Activated CD4-positive, alpha-beta T cell treated with anti-CD3 and anti-CD28 coated beads, Interleukin-2, amount 50 U/mL, for 24 hours (primary cell): ENCODE results near the gene ZNF391.
A peak's percentile ranks its signal among the peaks of the same experiment; 100 is the strongest.
"Not testable (repeated sequence)": the region's sequence is repeated elsewhere in the genome, so short reads cannot be mapped to it uniquely, and the experiment has no call there.

Experiments
- DNase-seq, 2 donors: peaks; one replicate each; pipeline ENCODE4 v3.0.0-alpha.2; 2020; ENCODE audit warnings: low read depth in 1 of 2, low spot score in 1 of 2

The ZNF391 gene

DNA sequence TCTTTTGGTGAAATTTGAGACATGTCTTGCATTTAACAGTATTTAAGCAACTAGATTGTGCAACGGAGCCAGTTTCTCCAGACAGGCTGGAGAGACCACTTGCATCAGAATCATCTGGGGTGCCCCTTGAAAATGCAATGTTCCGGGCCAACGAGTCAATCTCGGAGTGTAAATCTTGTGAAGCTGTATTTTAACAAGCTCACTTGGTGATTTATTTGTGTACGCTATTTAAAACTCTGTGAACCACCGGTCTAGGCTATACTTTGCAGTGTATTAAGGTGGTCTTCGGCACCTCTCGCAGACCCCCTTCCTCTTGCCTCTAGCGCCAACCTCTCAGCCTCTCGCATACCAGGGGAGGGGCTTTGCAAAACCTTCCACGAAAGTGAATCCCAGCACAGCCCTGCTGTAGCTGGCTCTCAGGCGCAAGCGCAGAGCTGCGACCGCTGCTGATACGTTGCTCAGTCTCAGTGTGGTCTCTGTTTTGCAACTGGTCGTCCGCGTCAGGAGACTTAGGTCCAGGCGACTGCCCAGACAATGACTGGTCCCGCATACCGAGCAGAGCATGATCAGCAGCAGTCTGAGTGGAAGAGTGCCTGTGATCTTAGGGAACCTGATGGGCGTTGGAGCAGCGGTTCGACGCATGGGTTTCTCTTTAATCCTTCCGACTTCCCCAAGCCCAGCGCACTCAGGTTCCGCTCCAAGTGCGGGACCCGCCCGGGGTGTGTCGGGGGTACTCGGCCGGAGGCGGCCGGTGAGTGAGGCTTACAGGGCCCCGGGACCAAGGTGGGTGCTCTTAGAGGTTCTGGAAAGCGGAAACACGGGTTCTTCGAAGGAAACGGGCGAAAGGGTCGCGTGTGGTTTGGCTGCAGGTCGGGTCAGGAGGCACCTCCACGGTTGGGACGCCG, at the start of gene ZNF391:
ZNF391 (plus strand) TSS at position 467 of the 905 bp plus-strand sequence. CDS start 11,612 bp downstream, outside the sequence.
- DNase-seq, result peak; percentile 61 to 66

DNA sequence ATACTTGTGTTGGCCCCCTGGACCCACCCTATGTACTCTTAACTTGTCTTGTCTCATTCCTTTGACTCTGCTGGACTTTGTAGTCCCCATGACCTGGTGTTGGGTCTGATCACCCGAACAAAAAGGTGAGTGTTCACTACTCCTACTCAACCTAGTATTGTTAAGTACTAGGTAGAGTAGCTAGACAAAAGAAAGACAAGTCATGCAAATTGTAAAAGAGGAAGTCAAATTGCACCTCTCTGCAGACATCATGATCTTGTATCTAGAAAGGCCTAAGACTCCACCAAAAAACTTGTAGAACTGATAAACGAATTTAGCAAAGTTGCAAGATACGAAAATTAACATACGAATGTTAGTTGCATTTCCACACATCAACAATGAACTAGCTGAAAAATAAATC, 35.7 kb upstream of the ZNF391 start:
- no peak for DNase-seq

DNA sequence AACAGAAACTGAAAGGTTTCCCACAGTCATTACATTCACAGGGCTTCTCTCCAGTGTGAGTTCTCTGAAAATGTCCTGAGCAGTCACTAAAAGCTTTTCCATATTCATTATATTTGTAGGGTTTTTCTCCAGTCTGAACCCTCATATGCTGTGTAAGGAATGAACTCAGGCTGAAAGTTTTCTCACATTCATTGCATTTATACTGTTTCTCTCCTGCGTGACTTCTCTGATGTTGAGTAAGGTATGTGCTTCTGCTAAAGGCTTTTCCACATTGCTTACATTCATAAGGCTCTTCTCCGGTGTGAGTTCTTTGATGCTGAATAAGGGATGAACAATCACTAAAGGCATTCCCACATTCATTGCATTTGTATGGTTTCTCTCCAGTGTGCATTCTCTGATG, 29.8 kb upstream of the ZNF391 start:
- no peak for DNase-seq

DNA sequence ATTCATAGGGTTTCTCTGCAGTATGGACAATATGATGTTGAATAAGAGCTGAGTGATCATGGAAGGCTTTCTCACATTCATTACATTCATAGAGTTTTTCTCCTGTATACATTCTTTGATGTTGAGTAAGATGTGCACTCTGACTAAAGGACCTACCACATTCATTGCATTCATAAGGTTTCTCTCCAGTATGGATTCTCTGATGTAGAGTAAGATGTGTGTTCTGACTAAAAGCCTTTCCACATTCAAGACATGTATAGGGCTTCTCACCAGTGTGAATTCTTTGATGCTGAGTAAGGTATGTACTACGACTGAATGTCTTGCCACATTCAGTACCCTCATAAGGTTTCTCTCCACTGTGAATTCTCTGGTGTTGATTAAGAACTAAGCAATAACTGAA, 29.3 kb upstream of the ZNF391 start:
- DNase-seq, result no peak

DNA sequence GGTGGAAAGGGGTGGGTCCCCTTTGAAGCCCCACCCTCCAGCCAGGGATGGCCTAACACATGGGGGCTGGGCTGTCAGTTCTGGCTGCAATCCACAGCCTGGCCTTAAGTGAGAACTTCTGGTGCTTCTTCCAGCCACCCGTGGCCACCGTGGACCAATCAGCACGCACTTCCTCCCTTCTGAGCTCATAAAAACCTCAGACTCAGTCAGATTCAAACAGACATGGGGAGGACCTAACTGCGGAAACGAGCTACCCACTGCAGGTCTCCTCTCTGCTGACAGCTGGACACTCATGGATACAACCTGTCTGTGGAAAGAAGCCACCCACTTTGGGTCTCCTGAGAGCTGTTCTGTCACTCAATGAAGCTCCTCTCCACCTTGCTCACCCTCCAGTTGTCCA, 20.4 kb upstream of the ZNF391 start:
- no peak for DNase-seq

DNA sequence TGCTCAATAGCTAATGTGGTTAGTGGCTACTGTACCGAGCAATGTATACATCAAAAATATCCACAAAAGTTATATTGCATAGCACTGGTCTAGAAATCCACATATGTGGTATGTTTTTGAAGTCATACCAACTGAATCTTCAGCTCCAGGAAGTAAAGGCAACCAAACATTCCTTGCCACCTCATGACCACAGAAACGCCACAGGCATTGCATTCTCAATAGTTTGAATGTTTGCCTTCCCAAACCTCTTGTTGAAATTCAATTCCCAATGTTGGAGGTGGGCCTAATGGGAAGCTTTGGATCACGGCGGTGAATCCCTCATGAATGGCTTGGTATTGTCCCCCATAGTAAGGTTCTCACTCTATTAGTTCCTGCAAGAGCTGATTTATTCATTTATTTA, 18.2 kb upstream of the ZNF391 start:
- DNase-seq, result no peak

GRCh38 chr6:27374824-27375612, 13.5 kb upstream of the ZNF391 start:
- peak; percentile 44 to 65 for DNase-seq

DNA sequence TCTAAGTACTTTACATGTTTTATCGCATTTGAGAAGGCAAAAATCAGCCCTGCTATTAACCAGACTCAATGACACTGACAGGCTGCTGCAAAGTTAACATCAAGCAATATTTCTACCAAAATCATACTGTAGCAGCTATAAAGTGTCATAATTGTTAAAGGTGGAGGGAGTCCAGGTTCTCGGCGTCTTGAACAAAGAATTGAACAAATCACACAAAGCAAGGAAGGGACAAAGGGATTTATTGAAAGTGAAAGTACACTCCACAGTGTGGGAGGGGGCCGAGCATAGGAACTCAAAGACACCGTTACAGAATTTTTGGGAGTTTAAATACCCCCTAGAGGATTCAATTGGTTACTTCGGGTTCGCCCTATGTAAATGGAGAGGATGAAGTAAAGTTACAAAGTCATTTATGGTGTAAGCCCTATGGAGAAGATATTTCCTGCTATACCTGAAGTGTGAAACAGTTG, 12.9 kb upstream of the ZNF391 start:
- no peak for DNase-seq

- DNase-seq, result not testable (repeated sequence)
Measured at GRCh38 chr6:27378406-27378805, 10.2 kb upstream of the ZNF391 start.

DNA sequence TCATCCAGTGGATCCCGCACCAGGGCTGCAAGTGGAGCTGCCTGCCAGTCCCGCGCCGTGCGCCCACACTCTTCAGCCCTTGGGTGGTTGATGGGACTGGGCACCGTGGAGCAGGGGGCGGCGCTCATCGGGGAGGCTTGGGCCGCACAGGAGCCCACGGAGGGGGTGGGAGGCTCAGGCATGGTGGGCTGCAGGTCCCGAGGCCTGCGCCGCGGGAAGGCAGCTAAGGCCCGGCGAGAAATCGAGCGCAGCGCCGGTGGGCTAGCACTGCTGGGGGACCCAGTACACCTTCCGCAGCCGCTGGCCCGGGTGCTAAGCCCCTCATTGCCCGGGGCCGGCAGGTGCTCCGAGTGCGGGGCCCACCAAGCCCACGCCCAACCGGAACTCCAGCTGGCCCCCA, 7.6 kb upstream of the ZNF391 start:
- not testable (repeated sequence) for DNase-seq

DNA sequence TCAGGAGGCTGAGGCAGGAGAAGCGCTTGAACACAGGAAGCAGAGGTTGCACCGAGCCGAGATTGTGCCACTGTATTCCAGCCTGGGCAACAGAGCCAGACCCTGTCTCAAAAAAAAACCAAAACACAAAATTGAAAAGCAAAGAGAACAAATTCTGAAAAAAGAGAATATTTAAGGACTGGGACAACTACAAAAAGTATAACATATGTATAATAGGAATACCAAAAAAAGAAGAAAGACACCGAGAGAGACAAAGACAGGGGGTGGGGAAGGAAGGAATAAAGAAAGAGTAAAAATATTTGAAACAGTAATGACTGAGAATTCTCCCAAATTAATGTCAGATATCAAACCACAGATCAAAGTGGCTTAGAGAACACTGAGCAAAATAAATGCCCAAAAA, 5.5 kb upstream of the ZNF391 start:
- no peak for DNase-seq

- no peak for DNase-seq
Measured at GRCh38 chr6:27383481-27383880, 5.1 kb upstream of the ZNF391 start.

GRCh38 chr6:27392623-27393022, 4.1 kb downstream of the ZNF391 start:
- no peak for DNase-seq

DNA sequence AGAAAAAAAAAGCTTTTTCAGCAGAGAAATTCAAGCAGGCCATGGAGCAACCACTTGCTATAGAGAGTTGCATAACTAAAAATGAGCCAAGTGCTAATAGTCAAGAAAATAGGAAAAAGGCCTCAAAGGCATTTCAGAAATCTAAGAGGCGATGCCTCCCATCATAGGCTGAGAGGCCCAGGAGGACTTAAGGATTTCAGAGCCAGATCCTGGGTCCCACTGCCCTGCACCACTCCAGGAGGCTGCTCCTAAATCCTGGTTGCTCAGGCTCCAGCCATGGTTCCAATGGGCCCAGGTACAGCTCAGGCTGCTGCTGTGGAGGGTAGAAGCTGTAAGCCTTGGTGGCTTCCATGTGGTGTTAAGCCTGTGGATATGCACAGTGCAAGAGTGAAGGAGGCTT, 5.5 kb downstream of the ZNF391 start:
- no peak for DNase-seq

DNA sequence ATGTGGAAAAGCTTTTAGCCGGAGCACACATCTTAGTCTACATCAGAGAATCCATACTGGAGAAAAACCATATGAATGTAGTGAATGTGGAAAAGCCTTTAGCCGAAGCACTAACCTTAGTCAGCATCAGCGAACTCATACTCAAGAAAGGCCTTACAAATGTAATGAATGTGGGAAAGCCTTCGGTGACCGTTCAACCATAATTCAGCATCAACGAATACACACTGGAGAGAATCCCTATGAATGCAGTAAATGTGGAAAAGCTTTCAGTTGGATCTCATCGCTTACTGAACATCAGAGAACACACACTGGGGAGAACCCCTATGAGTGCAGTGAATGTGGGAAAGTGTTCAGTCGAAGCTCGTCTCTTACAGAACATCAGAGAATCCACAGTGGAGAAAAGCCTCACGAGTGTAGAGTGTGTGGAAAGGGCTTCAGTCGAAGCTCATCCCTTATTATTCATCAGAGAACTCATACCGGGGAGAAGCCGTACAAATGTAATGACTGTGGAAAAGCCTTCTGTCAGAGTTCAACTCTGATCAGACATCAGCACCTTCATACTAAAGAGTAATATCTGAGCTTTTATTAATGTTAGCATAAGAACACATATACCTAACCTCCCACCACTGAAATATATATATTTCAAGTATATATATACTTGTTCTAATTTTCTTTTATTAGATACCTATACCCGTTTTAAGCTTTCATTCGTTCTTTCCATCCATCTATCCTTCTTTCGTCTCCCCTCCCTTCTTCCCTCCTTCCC, 12.5 kb downstream of the ZNF391 start:
- no peak for DNase-seq

DNA sequence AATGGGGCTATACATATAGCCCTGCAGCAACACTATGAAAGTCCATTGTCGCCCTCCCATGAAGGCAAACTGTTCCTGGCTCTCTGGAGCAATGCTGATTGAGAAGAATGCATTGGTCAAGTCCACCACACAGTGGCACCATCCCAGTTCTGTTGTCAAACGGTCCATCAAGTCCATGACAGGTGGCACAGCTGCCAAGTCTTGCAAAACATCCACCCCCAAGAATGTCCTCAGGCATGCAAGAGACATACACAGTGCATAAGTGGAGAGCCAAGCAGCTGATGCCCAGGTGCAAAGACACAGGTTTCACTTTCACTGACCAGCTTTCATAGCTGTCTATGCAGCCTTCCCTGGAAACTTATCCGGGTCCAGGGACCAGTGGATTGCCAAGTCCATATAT, 17.5 kb downstream of the ZNF391 start:
- DNase-seq, result no peak

DNA sequence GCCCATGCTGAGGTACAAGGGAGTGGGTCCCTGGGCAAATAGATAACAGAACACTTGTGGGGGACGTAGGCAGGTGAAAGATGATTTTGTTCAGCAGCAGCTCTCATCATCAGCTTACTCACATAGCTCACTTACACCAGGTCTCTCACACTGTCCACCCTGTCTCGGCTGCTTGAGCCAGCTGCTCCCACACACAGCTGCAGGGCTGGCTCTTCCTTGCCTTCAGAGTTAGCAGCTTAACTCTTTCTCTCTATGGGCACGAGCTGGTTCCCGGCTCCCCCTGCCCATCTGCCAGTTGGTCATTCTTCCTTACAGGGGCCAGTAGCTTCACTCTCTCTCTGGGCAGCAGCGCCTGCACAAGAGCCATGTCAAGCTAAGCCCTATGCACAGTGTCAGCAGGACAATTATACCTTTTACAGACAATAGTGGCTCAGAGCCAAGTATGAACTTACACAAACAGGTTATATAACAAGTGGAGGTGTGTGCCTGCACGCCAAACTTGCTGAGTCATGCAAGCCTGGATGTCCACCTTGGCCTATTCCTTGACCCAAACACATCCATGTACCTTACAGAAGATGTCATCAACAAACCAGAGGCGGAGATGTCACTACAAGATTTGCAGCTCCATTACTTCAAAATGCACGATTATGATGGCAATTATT, 18.7 kb downstream of the ZNF391 start:
- DNase-seq, result no peak

GRCh38 chr6:27414300-27414699, 25.7 kb downstream of the ZNF391 start:
- no peak for DNase-seq

GRCh38 chr6:27414996-27415395, 26.4 kb downstream of the ZNF391 start:
- DNase-seq, result no peak

DNA sequence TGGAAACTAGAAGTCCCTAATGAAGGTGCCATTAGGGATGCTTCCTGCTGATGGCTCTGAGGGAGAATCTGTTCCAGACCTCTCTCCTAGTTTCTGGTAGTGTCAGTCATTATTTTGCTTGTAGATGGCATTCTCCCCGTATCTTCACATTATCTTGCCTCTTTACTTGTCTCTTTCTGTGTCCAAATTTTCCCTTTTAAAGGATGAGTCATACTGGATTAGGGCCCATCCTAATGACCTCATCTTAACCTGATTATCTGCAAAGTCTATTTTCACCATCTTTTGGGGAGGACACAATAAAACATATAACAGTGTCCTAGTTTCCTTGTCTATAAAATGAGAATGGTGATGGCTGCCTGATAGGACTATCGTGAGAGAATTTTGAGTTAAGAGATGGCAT, 27.3 kb downstream of the ZNF391 start:
- DNase-seq, result no peak

DNA sequence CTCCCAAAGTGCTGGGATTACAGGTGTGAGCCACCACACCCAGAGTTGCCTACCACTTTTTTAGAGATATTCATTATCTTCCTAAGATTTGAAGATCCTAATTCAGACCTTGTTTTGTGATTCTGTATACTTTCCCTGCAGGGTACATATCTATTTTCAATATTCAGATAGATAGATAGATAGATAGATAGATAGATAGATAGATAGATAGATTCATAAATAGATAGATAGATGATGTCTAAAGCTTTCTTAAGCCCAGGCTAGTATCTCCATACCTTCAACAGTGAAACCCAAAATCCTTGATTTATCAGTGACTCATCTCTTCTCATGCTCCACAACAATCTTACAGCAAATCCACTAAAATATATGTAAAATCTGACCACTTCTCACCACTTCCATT, 30.8 kb downstream of the ZNF391 start:
- DNase-seq, result no peak
